ENCODE results near the gene PLLP.

DNA sequence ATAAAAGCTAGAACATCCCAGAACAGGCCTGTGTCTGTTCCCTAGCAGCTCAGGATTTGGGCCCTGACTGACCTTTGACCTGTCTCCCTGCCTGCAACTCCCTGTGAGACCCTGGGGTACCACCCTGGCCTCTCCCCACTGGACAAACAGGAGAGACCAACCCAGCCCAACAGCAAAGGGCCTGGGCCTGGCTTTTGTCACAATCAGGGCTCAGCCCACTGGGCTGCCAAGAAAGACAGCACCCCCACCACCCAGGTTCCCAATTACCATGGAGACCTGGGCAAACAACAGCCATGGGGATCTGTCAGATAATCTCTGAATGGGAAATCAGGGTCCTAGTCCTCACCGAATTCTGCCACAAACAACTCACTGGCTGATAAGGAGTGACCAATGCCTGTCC lies 11.1 kb downstream of the PLLP start:
- TF ChIP-seq, protein P1, sequence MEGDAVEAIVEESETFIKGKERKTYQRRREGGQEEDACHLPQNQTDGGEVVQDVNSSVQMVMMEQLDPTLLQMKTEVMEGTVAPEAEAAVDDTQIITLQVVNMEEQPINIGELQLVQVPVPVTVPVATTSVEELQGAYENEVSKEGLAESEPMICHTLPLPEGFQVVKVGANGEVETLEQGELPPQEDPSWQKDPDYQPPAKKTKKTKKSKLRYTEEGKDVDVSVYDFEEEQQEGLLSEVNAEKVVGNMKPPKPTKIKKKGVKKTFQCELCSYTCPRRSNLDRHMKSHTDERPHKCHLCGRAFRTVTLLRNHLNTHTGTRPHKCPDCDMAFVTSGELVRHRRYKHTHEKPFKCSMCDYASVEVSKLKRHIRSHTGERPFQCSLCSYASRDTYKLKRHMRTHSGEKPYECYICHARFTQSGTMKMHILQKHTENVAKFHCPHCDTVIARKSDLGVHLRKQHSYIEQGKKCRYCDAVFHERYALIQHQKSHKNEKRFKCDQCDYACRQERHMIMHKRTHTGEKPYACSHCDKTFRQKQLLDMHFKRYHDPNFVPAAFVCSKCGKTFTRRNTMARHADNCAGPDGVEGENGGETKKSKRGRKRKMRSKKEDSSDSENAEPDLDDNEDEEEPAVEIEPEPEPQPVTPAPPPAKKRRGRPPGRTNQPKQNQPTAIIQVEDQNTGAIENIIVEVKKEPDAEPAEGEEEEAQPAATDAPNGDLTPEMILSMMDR (IDR thresholded peaks at IDR 0.05), result no peak
- TF ChIP-seq POLR2A (IDR thresholded peaks at IDR 0.05), result no peak

All from esophagus squamous epithelium (tissue), 4 donors.